Thoracic aorta (tissue), 2 donors: ENCODE data around the gene ASF1A. TPM values are rescaled to one million over a fixed set of nuclear protein-coding genes. Genes with fewer than 3 reads are reported as not detected.

Experiments used
- ATAC-seq: fragments of 150-250 bp; one replicate; pipeline ENCODE4 v1.8.0; 2017; ENCODE audit warnings: low read depth; ENCODE audit not compliant: insufficient number of reproducible peaks, low FRiP score
- DNase-seq: peaks from one replicate; pipeline ENCODE4 v3.0.0-alpha.2; 2020; ENCODE audit warnings: low spot score
- H3K27ac ChIP-seq, 2 donors: fragments of 200-600 bp; sonication (generic); 1 replicate in 1 of 2; 2 replicates in 1 of 2; pipeline ENCODE4 v1.5.1; 2016; ENCODE audit warnings: mild to moderate bottlenecking in 2 of 2, moderate library complexity in 2 of 2
- H3K27me3 ChIP-seq: fragments of 200-600 bp; sonication (generic); replicated peaks from 2 replicates; pipeline ENCODE4 v1.6.0; 2016; ENCODE audit warnings: mild to moderate bottlenecking; ENCODE audit not compliant: insufficient read depth
- H3K36me3 ChIP-seq: fragments of 200-600 bp; sonication (generic); one replicate; pipeline ENCODE4 v1.5.1; 2016
- H3K4me1 ChIP-seq, 2 donors: fragments of 200-600 bp; sonication (generic); 1 replicate in 1 of 2; 2 replicates in 1 of 2; pipeline versions ENCODE4 v1.5.1 to v1.6.0; 2016; ENCODE audit warnings: low read depth in 2 of 2, mild to moderate bottlenecking in 1 of 2; ENCODE audit not compliant: control insufficient read depth in 1 of 2
- H3K4me3 ChIP-seq: fragments of 200-600 bp; sonication (generic); 2 replicates; pipeline ENCODE4 v1.5.1; 2016; ENCODE audit warnings: mild to moderate bottlenecking
- H3K9me3 ChIP-seq: fragments of 200-600 bp; sonication (generic); 2 replicates; pipeline ENCODE4 v1.5.1; 2016
- total RNA-seq, 2 donors: library from RNA; depleted of rRNA; stranded (reverse); fragments of >200 nt; gene quantifications; one replicate each; pipeline versions ENCODE4 v1.1.0 to v1.2.3, GENCODE V29; 2016
- TF ChIP-seq, protein P1 (sequence below): fragments of 200-600 bp; sonication (generic); IDR thresholded peaks from one replicate; pipeline ENCODE4 v1.5.1; 2019; ENCODE audit warnings: antibody characterized with exemption

The ASF1A gene
- total RNA-seq, 2 donors from 2014 or later, result 7.7 to 11.1 TPM

DNA sequence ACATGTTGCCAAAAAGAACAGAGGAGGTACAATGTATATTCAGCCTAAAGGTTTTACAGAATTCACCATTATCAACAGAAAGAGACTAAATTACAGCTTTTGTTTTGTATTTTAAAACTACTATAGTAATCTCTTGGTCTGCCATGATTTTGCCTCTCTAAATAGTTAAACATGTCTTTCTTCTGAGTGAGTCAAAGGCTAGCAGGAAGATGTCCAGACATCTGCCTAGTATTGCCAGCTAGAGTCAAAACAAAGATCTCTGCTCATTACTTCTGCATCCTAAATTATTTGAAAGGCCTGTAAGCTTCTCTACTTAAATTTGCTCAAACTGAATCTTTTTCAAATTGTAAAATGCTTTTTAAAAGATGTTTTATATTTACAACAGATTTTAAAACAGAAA is 8.8 kb downstream of the ASF1A start:
- H3K27me3 ChIP-seq, result no peaks in the 10 kb centered on the region
- TF ChIP-seq, protein P1, sequence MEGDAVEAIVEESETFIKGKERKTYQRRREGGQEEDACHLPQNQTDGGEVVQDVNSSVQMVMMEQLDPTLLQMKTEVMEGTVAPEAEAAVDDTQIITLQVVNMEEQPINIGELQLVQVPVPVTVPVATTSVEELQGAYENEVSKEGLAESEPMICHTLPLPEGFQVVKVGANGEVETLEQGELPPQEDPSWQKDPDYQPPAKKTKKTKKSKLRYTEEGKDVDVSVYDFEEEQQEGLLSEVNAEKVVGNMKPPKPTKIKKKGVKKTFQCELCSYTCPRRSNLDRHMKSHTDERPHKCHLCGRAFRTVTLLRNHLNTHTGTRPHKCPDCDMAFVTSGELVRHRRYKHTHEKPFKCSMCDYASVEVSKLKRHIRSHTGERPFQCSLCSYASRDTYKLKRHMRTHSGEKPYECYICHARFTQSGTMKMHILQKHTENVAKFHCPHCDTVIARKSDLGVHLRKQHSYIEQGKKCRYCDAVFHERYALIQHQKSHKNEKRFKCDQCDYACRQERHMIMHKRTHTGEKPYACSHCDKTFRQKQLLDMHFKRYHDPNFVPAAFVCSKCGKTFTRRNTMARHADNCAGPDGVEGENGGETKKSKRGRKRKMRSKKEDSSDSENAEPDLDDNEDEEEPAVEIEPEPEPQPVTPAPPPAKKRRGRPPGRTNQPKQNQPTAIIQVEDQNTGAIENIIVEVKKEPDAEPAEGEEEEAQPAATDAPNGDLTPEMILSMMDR, result no peak

DNA sequence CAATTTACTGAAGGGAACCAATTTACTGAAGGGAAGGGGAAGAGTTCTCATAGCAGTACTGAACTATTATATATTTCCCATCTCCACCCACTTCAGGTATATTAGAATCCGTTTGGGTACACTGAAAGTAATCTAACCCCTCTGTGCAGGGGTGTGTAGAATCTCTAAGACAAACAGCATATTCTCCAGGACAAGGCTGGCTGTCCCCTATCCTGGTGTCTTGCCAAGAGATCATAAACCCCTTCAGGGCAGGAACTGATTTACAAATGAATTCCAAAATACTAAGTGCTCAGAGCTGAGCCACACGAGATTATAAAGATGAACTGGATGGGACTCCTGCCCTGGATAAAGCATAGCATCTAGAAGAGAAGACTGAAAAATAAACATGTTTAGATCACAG is 9.2 kb downstream of the ASF1A start:
- Histone ChIP-seq H3K36me3 (peaks cover 10% of the 10 kb centered on the region), H3K4me1 (peaks cover 0 to 12% of the 10 kb centered on the region in 2 donors), H3K27ac (peak overlapping the region in 1 of 2 donors; percentile 8), H3K9me3 (no peaks in the 10 kb centered on the region), H3K27me3 (no peaks in the 10 kb centered on the region), H3K4me3 (no peak overlapping the region)
- no peak for ATAC-seq
- no peak for DNase-seq
- TF ChIP-seq, protein P1, result no peak

More for the DNA sequence above, 8.8 kb downstream of the ASF1A start:
- H3K4me3 ChIP-seq, result no peak overlapping the region
- peak overlapping the region in 1 of 2 donors; percentile 8 for H3K27ac ChIP-seq
- no peak for DNase-seq
- H3K4me1 ChIP-seq, result peaks cover 3 to 12% of the 10 kb centered on the region in 2 donors
- ATAC-seq, result no peak
- no peaks in the 10 kb centered on the region for H3K9me3 ChIP-seq
- H3K36me3 ChIP-seq, result peaks cover 6% of the 10 kb centered on the region

DNA sequence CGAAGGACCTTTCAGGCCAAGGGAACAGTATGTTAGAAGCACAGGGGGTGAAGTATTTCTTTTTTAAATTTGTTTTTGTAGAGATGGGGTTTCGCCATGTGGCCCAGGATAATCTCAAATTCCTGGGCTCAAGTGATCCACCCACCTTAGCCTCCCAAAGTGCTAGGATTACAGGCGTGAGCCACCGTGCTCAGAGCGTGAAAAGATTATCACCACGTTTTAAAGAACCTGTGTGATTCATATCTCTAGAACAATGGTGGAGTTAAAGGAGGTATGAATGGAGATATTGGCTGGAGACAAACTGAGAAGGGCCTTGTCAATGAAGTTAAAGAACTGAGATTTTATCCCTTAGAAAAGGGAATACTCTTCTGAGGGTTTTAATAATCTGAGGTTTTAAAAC is 9.7 kb downstream of the ASF1A start:
- Histone ChIP-seq H3K27ac (no peak overlapping the region), H3K27me3 (no peaks in the 10 kb centered on the region), H3K4me1 (peaks cover 0 to 12% of the 10 kb centered on the region in 2 donors), H3K4me3 (no peak overlapping the region), H3K9me3 (no peaks in the 10 kb centered on the region), H3K36me3 (peaks cover 15% of the 10 kb centered on the region)
- ATAC-seq, result no peak
- no peak for DNase-seq
- TF ChIP-seq, protein P1, result no peak

DNA sequence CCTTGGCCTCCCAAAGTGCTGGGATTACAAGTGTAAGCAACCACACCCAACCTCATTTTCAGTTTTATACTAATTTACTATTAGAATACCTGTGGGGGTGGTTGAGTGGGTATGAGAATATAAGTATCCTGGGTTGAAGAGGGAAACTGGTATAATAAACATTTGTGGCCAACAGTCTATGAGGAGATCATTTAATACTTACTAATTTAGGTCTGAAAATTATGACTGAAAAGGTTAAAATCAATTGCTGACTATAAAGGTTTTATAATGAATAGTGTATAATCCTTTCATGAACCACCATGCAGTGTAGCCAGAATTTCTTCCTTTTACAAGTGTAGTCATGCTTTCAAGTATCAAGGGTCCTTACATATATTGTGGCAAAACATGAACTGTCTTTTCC is 11.1 kb downstream of the ASF1A start:
- TF ChIP-seq, protein P1, result no peak
- ATAC-seq (no peak), DNase-seq (no peak)
- Histone ChIP-seq H3K4me3 (no peak overlapping the region), H3K36me3 (peaks cover 16% of the 10 kb centered on the region), H3K27me3 (no peaks in the 10 kb centered on the region), H3K27ac (no peak overlapping the region), H3K4me1 (peaks cover 0 to 12% of the 10 kb centered on the region in 2 donors), H3K9me3 (no peaks in the 10 kb centered on the region)

DNA sequence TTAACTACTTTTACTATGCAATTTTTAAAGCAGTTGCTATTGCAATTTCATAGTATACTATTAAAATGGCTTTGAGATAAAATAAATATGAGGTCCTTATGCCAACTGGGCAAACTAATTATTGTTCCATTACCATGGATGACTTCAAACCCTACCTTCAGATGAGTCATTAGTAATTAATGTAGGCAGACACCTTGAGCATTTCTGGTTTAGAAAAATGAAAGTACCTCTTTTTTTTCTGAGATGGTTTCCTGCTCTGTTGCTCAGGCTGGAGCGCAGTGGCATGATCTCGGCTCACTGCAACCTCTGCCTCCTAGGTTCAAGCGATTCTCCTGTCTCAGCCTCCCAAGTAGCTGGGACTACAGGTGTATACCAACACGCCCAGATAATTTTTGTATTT is 11.9 kb downstream of the ASF1A start:
- Histone ChIP-seq H3K4me1 (peaks cover 0 to 7% of the 10 kb centered on the region in 2 donors), H3K27ac (no peak overlapping the region), H3K27me3 (no peaks in the 10 kb centered on the region), H3K9me3 (no peaks in the 10 kb centered on the region), H3K36me3 (peaks cover 16% of the 10 kb centered on the region), H3K4me3 (no peak overlapping the region)
- ATAC-seq, result no peak
- DNase-seq, result no peak
- TF ChIP-seq, protein P1, result no peak
